ENCODE measurements around the gene SETD1A.
"Not testable (repeated sequence)": the region's sequence is repeated elsewhere in the genome, so short reads cannot be mapped to it uniquely, and the experiment has no call there.

Gene SETD1A

GRCh38 chr16:31011815-31012214 is 54.3 kb downstream of the SETD1A start:
- DNase-seq = not testable (repeated sequence)

GRCh38 chr16:31013292-31013691 is 55.7 kb downstream of the SETD1A start:
- not testable (repeated sequence) for DNase-seq

DNA sequence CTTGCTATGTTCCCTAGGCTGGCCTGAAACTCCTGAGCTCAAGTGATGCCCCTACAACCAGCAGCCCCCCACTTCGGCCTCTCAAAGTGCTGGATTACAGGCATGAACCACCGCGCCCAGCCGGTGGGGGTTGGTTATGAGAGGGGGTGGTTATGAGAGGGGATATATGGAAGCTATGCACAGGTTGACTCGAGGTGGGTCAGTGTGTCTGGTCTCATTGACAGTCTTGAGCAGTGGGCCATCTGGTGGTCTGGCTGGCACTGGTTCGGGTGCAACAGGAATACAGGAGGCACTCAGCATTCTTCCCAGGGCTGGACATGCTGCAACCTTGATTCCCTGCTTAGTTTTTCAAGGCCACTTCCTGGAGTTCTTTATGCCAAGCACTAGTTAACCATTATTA is 58.5 kb downstream of the SETD1A start:
- no peak for DNase-seq

GRCh38 chr16:31017756-31018155 is 60.2 kb downstream of the SETD1A start:
- not testable (repeated sequence) for DNase-seq

DNA sequence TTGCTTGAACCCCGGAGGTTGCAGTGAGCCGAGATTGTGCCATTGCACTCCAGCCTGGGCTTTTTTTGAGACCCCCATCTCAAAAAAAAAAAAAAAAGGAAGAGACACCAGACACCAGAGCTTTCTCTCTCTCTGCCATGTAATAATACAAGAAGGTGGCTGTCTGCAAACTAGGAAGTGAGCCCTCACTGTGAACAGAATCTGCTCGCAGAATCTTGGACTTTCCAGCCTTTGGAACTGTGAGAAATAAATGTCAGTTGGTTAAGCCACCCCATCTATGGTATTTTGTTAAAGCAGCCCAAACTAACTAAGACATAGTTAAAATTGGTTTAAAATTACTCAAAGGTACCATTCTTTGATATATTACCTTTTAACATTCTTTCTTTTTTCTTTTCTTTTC is 63.0 kb downstream of the SETD1A start:
- no peak for DNase-seq

DNA sequence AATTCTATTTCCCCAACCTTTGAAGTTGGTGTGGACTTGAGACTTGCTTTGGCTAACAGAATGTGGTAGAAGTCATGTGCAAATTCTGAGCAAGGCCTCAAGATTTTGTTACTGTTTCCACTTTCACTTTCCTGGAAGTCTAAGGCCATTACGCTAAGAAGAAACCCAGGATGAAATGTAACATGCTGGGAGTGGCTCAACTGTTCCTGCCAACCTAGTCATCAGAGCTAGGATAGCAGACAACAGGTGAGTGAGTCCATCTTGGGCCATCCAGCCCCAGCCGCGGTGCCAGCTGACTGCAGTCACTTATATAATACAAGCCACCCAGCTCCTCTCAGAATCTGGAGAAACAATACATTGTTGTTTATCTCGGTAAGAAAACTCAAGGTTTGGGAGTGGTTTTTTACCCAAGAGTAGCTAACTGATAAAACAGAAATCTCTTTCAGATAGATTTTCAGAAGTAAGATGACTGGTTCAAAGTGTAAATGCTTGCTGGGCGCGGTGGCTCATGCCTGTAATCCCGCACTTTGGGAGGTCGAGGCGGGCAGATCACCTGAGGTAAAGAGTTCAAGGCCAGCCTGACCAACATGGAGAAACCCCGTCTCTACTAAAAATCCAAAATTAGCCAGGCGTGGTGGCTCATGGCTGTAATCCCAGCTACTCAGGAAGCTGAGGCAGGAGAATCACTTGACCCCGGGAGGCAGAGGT is 65.1 kb downstream of the SETD1A start:
- no peak for DNase-seq

- no peak for DNase-seq
Observed at GRCh38 chr16:31023252-31023602, 65.7 kb downstream of the SETD1A start.

- no peak for DNase-seq
Observed at GRCh38 chr16:31023627-31024226, 66.2 kb downstream of the SETD1A start.

DNA sequence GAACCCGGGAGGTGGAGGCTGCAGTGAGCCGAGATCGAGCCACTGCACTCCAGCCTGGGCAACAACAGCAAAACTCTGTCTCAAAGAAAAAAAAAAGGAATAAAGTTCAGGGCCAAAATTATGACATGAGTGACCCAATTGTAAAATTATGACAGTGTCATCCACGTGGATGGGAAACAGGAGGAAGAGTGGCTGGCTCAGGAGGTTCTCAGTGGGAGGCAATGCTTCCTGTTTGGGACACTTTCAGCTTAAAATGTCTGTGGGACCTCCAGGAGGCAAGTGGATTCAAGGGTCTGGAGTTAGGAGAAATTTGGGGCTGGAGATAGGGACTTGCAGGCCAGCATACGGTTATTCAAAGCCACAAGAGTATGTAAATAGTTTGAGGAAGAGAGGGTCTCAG is 67.8 kb downstream of the SETD1A start:
- no peak for DNase-seq

GRCh38 chr16:31029272-31029671 is 71.7 kb downstream of the SETD1A start:
- DNase-seq = no peak

DNA sequence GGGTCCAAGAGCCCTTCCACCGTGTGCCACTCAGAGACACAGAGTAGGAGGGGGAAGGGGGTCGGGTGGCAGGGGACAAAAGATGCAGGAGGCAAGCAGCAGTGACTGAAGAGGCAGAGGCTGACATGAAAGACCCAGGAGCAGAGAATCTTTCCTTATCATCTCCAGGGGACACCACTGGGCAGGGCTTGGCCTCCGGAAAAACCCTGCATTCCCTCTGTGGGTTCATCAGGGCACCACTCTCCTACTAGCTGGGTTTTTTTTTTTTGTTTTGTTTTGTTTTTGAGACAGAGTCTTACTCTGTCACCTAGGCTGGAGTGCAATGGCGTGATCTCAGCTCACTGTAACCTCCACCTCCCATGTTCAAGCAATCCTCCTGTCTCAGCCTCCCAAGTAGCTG is 73.7 kb downstream of the SETD1A start:
- no peak for DNase-seq

- peak; percentile 86 to 100 (median 97) for DNase-seq
Observed at GRCh38 chr16:31032736-31033708, 75.5 kb downstream of the SETD1A start, which contains the start of gene STX4. STX4 (plus strand) TSS chr16:31033558; CDS start chr16:31033806, 248 bp downstream.

DNA sequence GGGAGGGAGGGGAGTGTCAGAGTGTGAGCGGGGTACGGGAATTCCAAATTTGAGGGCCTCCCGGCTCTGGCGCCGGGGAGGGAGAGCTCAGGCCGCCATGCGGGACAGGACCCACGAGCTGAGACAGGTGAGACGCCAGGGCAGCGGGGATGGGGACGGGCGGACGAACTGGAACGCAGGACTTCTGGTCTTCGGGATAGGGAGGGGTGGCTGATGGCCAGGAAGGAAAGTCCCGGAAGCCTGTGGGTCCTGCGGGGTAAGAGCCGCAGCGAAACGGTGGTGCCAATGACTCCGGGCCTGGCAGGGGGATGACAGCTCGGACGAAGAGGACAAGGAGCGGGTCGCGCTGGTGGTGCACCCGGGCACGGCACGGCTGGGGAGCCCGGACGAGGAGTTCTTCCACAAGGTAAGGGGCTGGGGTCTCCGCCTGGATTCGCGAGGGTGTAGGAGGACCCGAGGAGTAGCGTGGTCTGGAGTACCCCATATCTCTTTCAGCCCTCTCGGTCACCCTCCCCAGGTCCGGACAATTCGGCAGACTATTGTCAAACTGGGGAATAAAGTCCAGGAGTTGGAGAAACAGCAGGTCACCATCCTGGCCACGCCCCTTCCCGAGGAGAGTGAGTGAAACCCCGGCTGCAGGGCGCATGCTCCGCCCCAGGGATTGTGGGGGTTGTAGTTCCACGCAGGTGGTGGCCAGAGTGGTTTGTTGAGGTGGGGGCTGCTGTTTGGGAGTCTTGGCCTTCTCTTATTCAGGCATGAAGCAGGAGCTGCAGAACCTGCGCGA is 76.3 kb downstream of the SETD1A start:
- DNase-seq = peak; percentile 29 to 94 (median 81)
